ENCODE measurements around the gene NIPAL1. TPM values are rescaled to one million over a fixed set of nuclear protein-coding genes. Genes with fewer than 3 reads are reported as not detected.

Gene NIPAL1
- 0.32 to 0.59 TPM (median 0.48 TPM) in 3 replicates for total RNA-seq
- long read RNA-seq = 0 reads

DNA sequence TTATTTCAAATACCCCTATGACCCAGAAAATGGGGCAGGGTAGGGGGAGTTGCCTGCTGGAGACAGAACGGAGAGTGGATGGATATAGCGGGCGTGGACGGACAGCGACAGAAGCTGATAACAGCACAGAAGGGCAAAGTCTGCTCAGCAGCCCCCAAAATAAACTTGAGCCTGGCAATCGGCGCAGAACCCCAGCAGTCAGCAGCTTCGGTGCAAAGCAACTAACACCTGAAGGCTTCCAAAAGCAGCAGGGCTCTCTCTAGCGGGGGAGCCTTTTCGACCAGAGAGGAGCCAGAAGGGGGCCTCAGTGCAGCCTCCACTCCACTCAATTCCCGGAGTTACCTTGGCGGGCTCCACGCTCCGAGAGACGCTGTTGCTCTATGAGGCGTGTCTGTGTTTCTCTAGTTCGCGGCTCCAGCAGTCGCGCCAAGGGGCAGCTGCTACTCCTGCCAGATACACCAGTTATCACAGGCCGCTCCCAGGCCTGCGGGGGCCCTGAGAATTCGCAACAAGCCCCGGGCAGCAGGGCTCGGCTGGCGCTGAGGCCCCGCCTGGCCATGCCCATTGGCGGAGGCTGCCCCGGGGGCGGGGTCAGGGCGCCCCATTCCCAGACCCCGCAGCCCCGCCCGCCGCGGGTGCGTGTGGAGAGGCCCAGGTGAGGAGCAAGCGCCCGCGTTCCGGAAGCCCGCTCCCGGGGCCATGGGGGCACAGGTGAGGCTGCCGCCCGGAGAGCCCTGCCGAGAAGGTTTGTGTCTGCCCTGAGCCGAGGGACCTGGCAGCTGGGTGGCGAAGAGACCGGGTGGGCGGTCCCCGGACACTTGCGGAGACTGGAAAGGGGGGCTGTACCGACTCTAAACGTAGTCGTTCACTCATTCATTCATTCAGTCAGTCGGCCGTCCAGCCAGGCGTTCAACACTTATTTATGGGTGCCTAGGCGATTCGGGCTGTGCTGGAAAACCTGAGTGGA, at the start of gene NIPAL1, which contains the start of gene CNGA1:
Gene NIPAL1 (plus strand): TSS at position 632 of the 967 bp plus-strand sequence. CDS start 68 bp downstream, at position 700.
Gene CNGA1 (minus strand): TSS at position 541 of the 967 bp plus-strand sequence. CDS start 63,992 bp downstream, outside the sequence.
- TF ChIP-seq, protein P1, sequence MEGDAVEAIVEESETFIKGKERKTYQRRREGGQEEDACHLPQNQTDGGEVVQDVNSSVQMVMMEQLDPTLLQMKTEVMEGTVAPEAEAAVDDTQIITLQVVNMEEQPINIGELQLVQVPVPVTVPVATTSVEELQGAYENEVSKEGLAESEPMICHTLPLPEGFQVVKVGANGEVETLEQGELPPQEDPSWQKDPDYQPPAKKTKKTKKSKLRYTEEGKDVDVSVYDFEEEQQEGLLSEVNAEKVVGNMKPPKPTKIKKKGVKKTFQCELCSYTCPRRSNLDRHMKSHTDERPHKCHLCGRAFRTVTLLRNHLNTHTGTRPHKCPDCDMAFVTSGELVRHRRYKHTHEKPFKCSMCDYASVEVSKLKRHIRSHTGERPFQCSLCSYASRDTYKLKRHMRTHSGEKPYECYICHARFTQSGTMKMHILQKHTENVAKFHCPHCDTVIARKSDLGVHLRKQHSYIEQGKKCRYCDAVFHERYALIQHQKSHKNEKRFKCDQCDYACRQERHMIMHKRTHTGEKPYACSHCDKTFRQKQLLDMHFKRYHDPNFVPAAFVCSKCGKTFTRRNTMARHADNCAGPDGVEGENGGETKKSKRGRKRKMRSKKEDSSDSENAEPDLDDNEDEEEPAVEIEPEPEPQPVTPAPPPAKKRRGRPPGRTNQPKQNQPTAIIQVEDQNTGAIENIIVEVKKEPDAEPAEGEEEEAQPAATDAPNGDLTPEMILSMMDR (IDR thresholded peaks at IDR 0.05) = peak; percentile 72
- H3K4me1 Mint-ChIP-seq (ENCODE audit: low read depth) = peaks cover 14% of the 10 kb centered on the region
- H3K9me3 Mint-ChIP-seq (ENCODE audit: low read depth) = no peaks in the 10 kb centered on the region
- peak within 1 kb of the TSS; percentile 79 for H3K4me3 Mint-ChIP-seq (ENCODE audit: unreplicated experiment)
- no peaks in the 10 kb centered on the region for H3K36me3 Mint-ChIP-seq (ENCODE audit: low read depth)
- H3K27me3 Mint-ChIP-seq (ENCODE audit: low read depth) = peaks cover 14% of the 10 kb centered on the region
- peak within 1 kb of the TSS; percentile 76 for H3K27ac Mint-ChIP-seq (ENCODE audit: unreplicated experiment)
- no peak for DNase-seq (ENCODE audit: low spot score)

DNA sequence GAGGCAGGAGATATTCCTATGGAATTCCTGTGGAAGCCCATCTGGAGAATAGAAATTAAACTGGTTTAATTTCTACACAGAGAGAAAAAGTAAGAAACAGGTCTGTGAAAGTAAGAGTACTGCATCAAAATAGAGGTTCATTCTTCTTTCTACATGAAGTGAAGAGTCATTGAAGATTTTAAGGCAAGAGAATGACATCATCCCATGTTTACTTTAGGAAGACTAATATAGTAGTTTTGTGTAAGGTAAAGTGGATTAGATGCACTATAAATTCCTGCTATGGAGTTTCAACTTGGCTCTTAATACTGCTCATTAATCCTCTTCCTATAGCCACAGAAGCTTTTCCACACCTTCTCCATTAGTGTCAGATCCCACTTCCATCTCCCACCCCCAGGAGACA, 47.7 kb upstream of the NIPAL1 start:
- peaks cover 6% of the 10 kb centered on the region for H3K27me3 Mint-ChIP-seq (ENCODE audit: low read depth)
- no peaks in the 10 kb centered on the region for H3K36me3 Mint-ChIP-seq (ENCODE audit: low read depth)
- no peak overlapping the region for H3K27ac Mint-ChIP-seq (ENCODE audit: unreplicated experiment)
- DNase-seq (ENCODE audit: low spot score) = no peak
- TF ChIP-seq, protein P1 (IDR thresholded peaks at IDR 0.05) = no peak
- no peak overlapping the region for H3K4me3 Mint-ChIP-seq (ENCODE audit: unreplicated experiment)
- H3K9me3 Mint-ChIP-seq (ENCODE audit: low read depth) = no peaks in the 10 kb centered on the region
- no peaks in the 10 kb centered on the region for H3K4me1 Mint-ChIP-seq (ENCODE audit: low read depth)

DNA sequence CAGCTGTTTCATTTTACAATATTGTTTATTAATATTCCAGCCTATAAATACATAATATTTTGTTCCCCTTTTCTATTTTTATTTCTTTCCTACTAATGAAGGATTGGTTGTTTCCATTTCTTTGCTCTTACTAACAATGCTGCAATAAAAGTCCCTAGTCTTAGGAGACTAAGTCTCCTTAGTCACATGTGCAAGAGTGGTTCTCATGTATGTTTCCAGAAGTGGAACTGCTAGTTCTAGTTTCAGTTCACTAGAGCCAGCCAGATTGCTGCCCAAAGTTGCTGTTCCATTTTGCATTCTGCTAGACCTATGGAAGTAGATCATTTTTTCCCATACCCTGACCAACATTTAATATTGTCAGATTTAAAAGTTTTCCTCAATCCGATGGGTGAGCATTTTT, 44.4 kb upstream of the NIPAL1 start:
- no peaks in the 10 kb centered on the region for H3K36me3 Mint-ChIP-seq (ENCODE audit: low read depth)
- TF ChIP-seq, protein P1 (IDR thresholded peaks at IDR 0.05) = no peak
- H3K9me3 Mint-ChIP-seq (ENCODE audit: low read depth) = no peaks in the 10 kb centered on the region
- DNase-seq (ENCODE audit: low spot score) = no peak
- H3K27ac Mint-ChIP-seq (ENCODE audit: unreplicated experiment) = no peak overlapping the region
- peaks cover 17% of the 10 kb centered on the region for H3K27me3 Mint-ChIP-seq (ENCODE audit: low read depth)
- H3K4me1 Mint-ChIP-seq (ENCODE audit: low read depth) = no peaks in the 10 kb centered on the region
- H3K4me3 Mint-ChIP-seq (ENCODE audit: unreplicated experiment) = no peak overlapping the region

DNA sequence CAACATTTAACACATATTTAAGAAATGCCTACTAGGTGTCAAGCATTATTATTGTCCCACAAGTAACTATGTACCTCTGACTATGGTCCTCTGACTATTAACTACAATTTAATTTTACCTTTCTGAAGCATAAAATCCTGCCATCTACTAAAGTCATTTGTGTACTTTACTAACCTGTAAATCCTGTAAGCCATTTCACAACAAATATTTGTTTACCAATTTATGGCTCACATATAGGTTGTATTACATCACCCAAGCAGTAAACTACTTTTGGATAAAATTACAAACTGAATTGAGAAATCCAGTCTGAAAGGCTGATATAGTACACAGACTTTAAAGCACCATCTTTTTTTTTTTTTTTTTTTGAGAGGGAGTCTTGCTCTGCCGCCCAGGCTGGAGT, 43.9 kb upstream of the NIPAL1 start:
- DNase-seq (ENCODE audit: low spot score) = no peak
- TF ChIP-seq, protein P1 (IDR thresholded peaks at IDR 0.05) = no peak
- H3K36me3 Mint-ChIP-seq (ENCODE audit: low read depth) = no peaks in the 10 kb centered on the region
- H3K27me3 Mint-ChIP-seq (ENCODE audit: low read depth) = peaks cover 18% of the 10 kb centered on the region
- H3K4me1 Mint-ChIP-seq (ENCODE audit: low read depth) = no peaks in the 10 kb centered on the region
- no peaks in the 10 kb centered on the region for H3K9me3 Mint-ChIP-seq (ENCODE audit: low read depth)
- H3K27ac Mint-ChIP-seq (ENCODE audit: unreplicated experiment) = no peak overlapping the region
- no peak overlapping the region for H3K4me3 Mint-ChIP-seq (ENCODE audit: unreplicated experiment)

DNA sequence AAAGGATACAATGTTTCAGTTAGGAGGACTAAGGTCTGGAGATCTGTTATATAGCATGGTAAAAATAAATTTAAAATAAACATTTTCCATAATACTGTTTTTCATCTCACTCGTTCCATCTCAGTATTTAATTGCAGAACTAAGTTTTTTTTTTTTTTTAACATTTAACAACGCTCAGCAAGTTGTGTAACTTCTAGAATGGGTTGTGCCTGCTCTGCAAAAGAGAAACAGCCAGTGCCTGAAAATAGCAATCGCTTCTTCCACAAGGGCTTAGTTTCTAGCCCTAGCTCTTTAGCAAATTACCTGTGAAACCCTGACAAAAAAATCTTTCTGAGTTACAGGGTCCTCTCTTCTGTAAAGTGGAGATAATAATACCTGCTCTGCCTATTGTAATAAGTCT, 42.0 kb upstream of the NIPAL1 start:
- no peaks in the 10 kb centered on the region for H3K36me3 Mint-ChIP-seq (ENCODE audit: low read depth)
- H3K4me3 Mint-ChIP-seq (ENCODE audit: unreplicated experiment) = no peak overlapping the region
- no peak for DNase-seq (ENCODE audit: low spot score)
- no peaks in the 10 kb centered on the region for H3K4me1 Mint-ChIP-seq (ENCODE audit: low read depth)
- H3K9me3 Mint-ChIP-seq (ENCODE audit: low read depth) = no peaks in the 10 kb centered on the region
- H3K27ac Mint-ChIP-seq (ENCODE audit: unreplicated experiment) = no peak overlapping the region
- H3K27me3 Mint-ChIP-seq (ENCODE audit: low read depth) = peaks cover 15% of the 10 kb centered on the region
- TF ChIP-seq, protein P1 (IDR thresholded peaks at IDR 0.05) = no peak

Data from chondrocyte (in vitro differentiated cells).